GM12878 (cell line): ENCODE results near the gene METRNL. TPM values are rescaled to one million over a fixed set of nuclear protein-coding genes. Genes with fewer than 3 reads are reported as not detected.

Experiments
- ATAC-seq: fragments of 200-7000 bp; cut with Tn5 transposase; 3 replicates; pipeline ENCODE4 v1.9.1; 2020; ENCODE audit warnings: mild to moderate bottlenecking, moderate library complexity
- BruUV-seq: library from RNA; stranded (reverse); fragments of 400-500 nt; replicated peaks from 2 replicates; lab custom pipeline; 2021; lab: Mats Ljungman, UMichigan
- CTCF ChIA-PET: fragments of 300-600 bp; sonication (Branson Sonifier 250); formaldehyde crosslinking; extraction: SDS; loops from one replicate; lab custom pipeline; 2021; ENCODE audit warnings: inconsistent platforms; lab: Yijun Ruan, JAX
- POLR2A ChIA-PET: fragments of 350-600 bp; formaldehyde crosslinking; extraction: SDS; loops from one replicate; lab custom pipeline; 2021; ENCODE audit warnings: inconsistent platforms; lab: Charles Lee
- RAD21 ChIA-PET: fragments of 300-600 bp; sonication (Branson Sonifier 250); formaldehyde crosslinking; loops from one replicate; lab custom pipeline; 2023; ENCODE audit warnings: antibody characterized with exemption; ENCODE audit not compliant: unreplicated experiment; lab: Charles Lee
- SMC1A ChIA-PET: fragments of 300-600 bp; sonication (Branson Sonifier 250); formaldehyde crosslinking; loops from one replicate; lab custom pipeline; 2023; ENCODE audit not compliant: unreplicated experiment, uncharacterized antibody; lab: Charles Lee
- DNase-seq: peaks from one replicate; pipeline ENCODE4 v3.0.0-alpha.2; 2011; ENCODE audit warnings: low read depth, low spot score
- FAIRE-seq: peaks from 3 replicates; lab custom pipeline; 2011; peaks lifted over from hg19 to GRCh38; lab: Jason Lieb, UNC
- H2AFZ ChIP-seq: 2 replicates; pipeline ENCODE4 v1.6.0; 2011; ENCODE audit warnings: low read depth, low read length, control low read depth; ENCODE audit not compliant: control insufficient read depth
- H3K27ac ChIP-seq: 2 replicates; pipeline ENCODE4 v1.5.1; 2011; ENCODE audit warnings: control low read depth; ENCODE audit not compliant: control insufficient read depth, insufficient read depth
- H3K27me3 ChIP-seq, 2 experiments: replicated peaks in 1 of 2; 2 replicates each; pipeline versions ENCODE4 v1.6.0 to v1.6.1; 2011; ENCODE audit warnings: low read length in 1 of 2; ENCODE audit not compliant: control insufficient read depth in 2 of 2, insufficient read depth in 2 of 2
- H3K36me3 ChIP-seq, 2 experiments: 2 replicates each; pipeline ENCODE4 v1.5.1; 2011; ENCODE audit warnings: low read length in 1 of 2; ENCODE audit not compliant: control insufficient read depth in 2 of 2, insufficient read depth in 2 of 2
- H3K4me1 ChIP-seq: 2 replicates; pipeline ENCODE4 v1.6.1; 2011; ENCODE audit warnings: mild to moderate bottlenecking, low read length, moderate library complexity, mixed read lengths; ENCODE audit not compliant: control insufficient read depth, insufficient read depth
- H3K4me2 ChIP-seq: 2 replicates; pipeline ENCODE4 v1.6.0; 2011; ENCODE audit warnings: control low read depth; ENCODE audit not compliant: control insufficient read depth, insufficient read depth
- H3K4me3 ChIP-seq: fragments of 200-600 bp; sonication (generic); 2 replicates; pipeline ENCODE4 v1.5.1; 2016
- H3K79me2 ChIP-seq: 2 replicates; pipeline ENCODE4 v1.6.0; 2011; ENCODE audit warnings: low read length; ENCODE audit not compliant: control insufficient read depth, insufficient read depth
- H3K9ac ChIP-seq: 2 replicates; pipeline ENCODE4 v1.8.0; 2011; ENCODE audit warnings: low read length, control low read depth, mixed read lengths; ENCODE audit not compliant: control insufficient read depth, insufficient read depth
- H3K9me3 ChIP-seq: replicated peaks from 3 replicates; pipeline ENCODE4 v1.5.1; 2011; ENCODE audit warnings: mild to moderate bottlenecking, low read length; ENCODE audit not compliant: control insufficient read depth, insufficient read depth
- H4K20me1 ChIP-seq: 2 replicates; pipeline ENCODE4 v1.6.0; 2011; ENCODE audit not compliant: control insufficient read depth, insufficient read depth
- CUX1 ChIP-seq: IDR thresholded peaks from 2 replicates; pipeline ENCODE4 v1.6.1; 2012; ENCODE audit warnings: improper control_type of control experiment, low read depth, low read length; ENCODE audit not compliant: insufficient replicate concordance
- NR2C2 ChIP-seq: IDR thresholded peaks from 2 replicates; pipeline ENCODE4 v1.6.1; 2011; ENCODE audit warnings: borderline replicate concordance, low read depth; ENCODE audit not compliant: control insufficient read depth, insufficient read length
- RAD21 ChIP-seq: IDR thresholded peaks from 2 replicates; pipeline ENCODE4 v1.6.1; 2011; ENCODE audit warnings: mild to moderate bottlenecking, low read depth, low read length, moderate library complexity; ENCODE audit not compliant: insufficient read depth
- RB1 ChIP-seq: fragments of 450-650 bp; formaldehyde crosslinking; IDR thresholded peaks from 2 replicates; pipeline ENCODE4 v1.6.1; 2017; ENCODE audit warnings: mild to moderate bottlenecking, borderline replicate concordance
- RBBP5 ChIP-seq: fragments of 200-600 bp; sonication (generic); conservative IDR thresholded peaks from 2 replicates; pipeline ENCODE4 v1.6.1; 2016
- SP1 ChIP-seq: IDR thresholded peaks from one replicate; pipeline ENCODE4 v1.6.1; 2011; ENCODE audit warnings: low read depth, low read length
- TARDBP ChIP-seq: IDR thresholded peaks from 2 replicates; pipeline ENCODE4 v1.6.1; 2016; ENCODE audit warnings: borderline replicate concordance
- WGBS: methylation state at CpG from one replicate; pipeline ENCODE4 v1.1.6; 2016; ENCODE audit warnings: low lambda C conversion rate; ENCODE audit not compliant: insufficient replicate concordance, insufficient coverage; ENCODE audit errors: missing lambda C conversion rate; 5-methylcytosine and 5-hydroxymethylcytosine counted together
- in situ Hi-C: fragments of 300-500 bp; cut with MboI; formaldehyde crosslinking; loops from 9 replicates; pipeline ENCODE4 v1.14.3; 2018; ENCODE audit warnings: mixed read lengths
- intact Hi-C: fragments of 100-400 bp; cut with micrococcal nuclease; formaldehyde crosslinking; loops from one replicate; pipeline ENCODE4 v1.14.2; 2022; ENCODE audit not compliant: unreplicated experiment
- polyA plus RNA-seq, 11 experiments: library from polyadenylated mRNA; depleted of rRNA in 4 of 11; unstranded in 6 of 11; stranded (reverse) in 5 of 11; fragments of >200 nt; fragmentation: Nextera tagmentation in 4 of 11; fragmentation: Illumina TruSeq in 1 of 11; extraction: Ambion mirVana in 4 of 11; extraction: Trizol in 1 of 11; gene quantifications; 1 replicate in 1 of 11; 2 replicates in 10 of 11; pipeline versions ENCODE4 v1.2.1 to v1.2.3, GENCODE V29; 2011 to 2016; ENCODE audit warnings: inconsistent platforms in 2 of 11, missing spikeins in 2 of 11, low read depth in 1 of 11
- total RNA-seq, 4 experiments: library from RNA; depleted of rRNA in 3 of 4; stranded (reverse); fragments of >200 nt in 3 of 4; fragmentation: Illumina TruSeq in 1 of 4; extraction: Trizol in 1 of 4; gene quantifications; 2 replicates each; pipeline versions ENCODE4 v1.2.1 to v1.2.3, GENCODE V29; 2013 to 2021

METRNL gene
- total and polyA plus RNA-seq, 10 of the 15 experiments (the other 5 are each of a cell fraction or from before 2014, with no cell fraction given) = 0.05 to 3.7 (median 0.48) TPM; not detected in 2

GRCh38 chr17:83058266-83058798, 21.1 kb upstream of the METRNL start:
- no peak for ATAC-seq
- no peaks in the 10 kb centered on the region for H3K4me1 ChIP-seq
- no peak overlapping the region for H3K27ac ChIP-seq
- SMC1A ChIA-PET = no interaction called here
- no peaks in the 10 kb centered on the region for H3K9me3 ChIP-seq
- H3K36me3 ChIP-seq = no peaks in the 10 kb centered on the region
- POLR2A ChIA-PET = no interaction called here
- intact Hi-C loops (no loop called here), in situ Hi-C loops (no loop called here)
- no peak overlapping the region for H2AFZ ChIP-seq
- H3K9ac ChIP-seq = no peak overlapping the region
- no peak for FAIRE-seq
- no peak for DNase-seq
- RAD21 ChIA-PET = no interaction called here
- H3K4me3 ChIP-seq = no peak overlapping the region
- 59% methylated on average over 20 of the region's 20 CpGs for WGBS
- no peaks in the 10 kb centered on the region for H4K20me1 ChIP-seq
- CTCF ChIA-PET = no interaction called here
- BruUV-seq = no TSS peak
- TF ChIP-seq RAD21 = no peak
- no peak for TF ChIP-seq RBBP5
- TF ChIP-seq CUX1 = no peak
- no peak for TF ChIP-seq SP1
- no peak for TF ChIP-seq NR2C2
- no peak for TF ChIP-seq RB1
- no peak for TF ChIP-seq TARDBP
- TF ChIP-seq, all 136 proteins: peak for 0
- no peaks in the 10 kb centered on the region for H3K79me2 ChIP-seq
- no peaks in the 10 kb centered on the region for H3K27me3 ChIP-seq
- no peak overlapping the region for H3K4me2 ChIP-seq
